ENCODE results near the gene OSGIN1. TPM values are rescaled to one million over a fixed set of nuclear protein-coding genes. Genes with fewer than 3 reads are reported as not detected.

Gene OSGIN1
- total RNA-seq, 1 donor from 2014 or later, result 9.8 TPM

GRCh38 chr16:83908798-83909197 is 44.2 kb upstream of the OSGIN1 start:
- H3K27ac ChIP-seq, result no peak overlapping the region
- TF ChIP-seq CTCF (IDR thresholded peaks at IDR 0.05), result no peak
- DNase-seq, result no peak
- peaks cover 80% of the 10 kb centered on the region for H3K36me3 ChIP-seq
- no peaks in the 10 kb centered on the region for H3K27me3 ChIP-seq (ENCODE audit: low read depth)
- H3K4me3 ChIP-seq, result no peak overlapping the region
- H3K9me3 ChIP-seq, result no peaks in the 10 kb centered on the region
- intact Hi-C loops (cut with DNase I), result no loop called here
- ATAC-seq, result no peak
- peaks cover 4% of the 10 kb centered on the region for H3K4me1 ChIP-seq

- intact Hi-C loops (cut with DNase I), result no loop called here
- no peak for DNase-seq
- H3K9me3 ChIP-seq, result no peaks in the 10 kb centered on the region
- H3K27ac ChIP-seq, result no peak overlapping the region
- ATAC-seq, result no peak
- peaks cover 96% of the 10 kb centered on the region for H3K36me3 ChIP-seq
- no peaks in the 10 kb centered on the region for H3K27me3 ChIP-seq (ENCODE audit: low read depth)
- no peak for TF ChIP-seq CTCF (IDR thresholded peaks at IDR 0.05)
- H3K4me1 ChIP-seq, result peaks cover 4% of the 10 kb centered on the region
- no peak overlapping the region for H3K4me3 ChIP-seq
Measured at GRCh38 chr16:83911290-83911689, 41.8 kb upstream of the OSGIN1 start.

- Histone ChIP-seq H3K27me3 (ENCODE audit: low read depth) (no peaks in the 10 kb centered on the region), H3K4me3 (no peak overlapping the region), H3K27ac (peak overlapping the region; percentile 59), H3K4me1 (peaks cover 4% of the 10 kb centered on the region), H3K36me3 (peaks cover 87% of the 10 kb centered on the region), H3K9me3 (no peaks in the 10 kb centered on the region)
- intact Hi-C loops (cut with DNase I), result no loop called here
- DNase-seq (no peak), ATAC-seq (peak; percentile 21 to 23)
- no peak for TF ChIP-seq CTCF (IDR thresholded peaks at IDR 0.05)
Measured at GRCh38 chr16:83912519-83913244, 40.4 kb upstream of the OSGIN1 start.

GRCh38 chr16:83913245-83913633 is 39.8 kb upstream of the OSGIN1 start:
- Histone ChIP-seq H3K9me3 (no peaks in the 10 kb centered on the region), H3K4me3 (no peak overlapping the region), H3K4me1 (peaks cover 4% of the 10 kb centered on the region), H3K27ac (peak overlapping the region; percentile 59), H3K27me3 (ENCODE audit: low read depth) (no peaks in the 10 kb centered on the region), H3K36me3 (peaks cover 87% of the 10 kb centered on the region)
- ATAC-seq (peak; percentile 66 to 76), DNase-seq (no peak)
- intact Hi-C loops (cut with DNase I), result no loop called here
- no peak for TF ChIP-seq CTCF (IDR thresholded peaks at IDR 0.05)

GRCh38 chr16:83914091-83914710 is 38.8 kb upstream of the OSGIN1 start:
- peaks cover 4% of the 10 kb centered on the region for H3K4me1 ChIP-seq
- intact Hi-C loops (cut with DNase I), result no loop called here

More at GRCh38 chr16:83914091-83914710, 38.8 kb upstream of the OSGIN1 start:
- H3K9me3 ChIP-seq, result no peaks in the 10 kb centered on the region
- ATAC-seq (no peak), DNase-seq (no peak)
- H3K4me3 ChIP-seq, result no peak overlapping the region
- H3K27me3 ChIP-seq (ENCODE audit: low read depth), result no peaks in the 10 kb centered on the region
- no peak overlapping the region for H3K27ac ChIP-seq
- TF ChIP-seq CTCF (IDR thresholded peaks at IDR 0.05), result no peak
- peaks cover 87% of the 10 kb centered on the region for H3K36me3 ChIP-seq

Measured in lower lobe of right lung (tissue), 2 donors.